Lung (tissue), 12 donors: ENCODE results near the gene KCTD11. TPM values are rescaled to one million over a fixed set of nuclear protein-coding genes. Genes with fewer than 3 reads are reported as not detected.

Source experiments
- ATAC-seq: fragments of 200-7000 bp; cut with Tn5 transposase; one replicate; pipeline ENCODE4 v1.9.1; 2020; ENCODE audit warnings: moderate number of reproducible peaks; ENCODE audit not compliant: insufficient read depth, low FRiP score
- DNase-seq, 3 donors: peaks; one replicate each; pipeline ENCODE4 v3.0.0-alpha.2; 2013 to 2017
- H3K27ac ChIP-seq, 2 donors: one replicate each; pipeline ENCODE4 v1.5.1; 2013; ENCODE audit warnings: mild to moderate bottlenecking in 2 of 2, moderate library complexity in 2 of 2, control low read depth in 1 of 2, inconsistent platforms in 1 of 2, low read depth in 1 of 2, low read length in 1 of 2
- H3K27me3 ChIP-seq, 3 donors: one replicate each; pipeline ENCODE4 v1.5.1; 2013; ENCODE audit warnings: low read length in 2 of 3; ENCODE audit not compliant: control insufficient read depth in 3 of 3, insufficient read depth in 3 of 3
- H3K36me3 ChIP-seq, 4 donors: one replicate each; pipeline ENCODE4 v1.5.1; 2013; ENCODE audit warnings: low read length in 4 of 4, mild to moderate bottlenecking in 1 of 4, moderate library complexity in 1 of 4; ENCODE audit not compliant: control insufficient read depth in 4 of 4, insufficient read depth in 4 of 4
- H3K4me1 ChIP-seq, 5 donors: one replicate each; pipeline ENCODE4 v1.5.1; 2013; ENCODE audit warnings: low read length in 5 of 5, mild to moderate bottlenecking in 2 of 5, moderate library complexity in 1 of 5; ENCODE audit not compliant: control insufficient read depth in 5 of 5, insufficient read depth in 5 of 5
- H3K4me3 ChIP-seq: one replicate; pipeline ENCODE4 v1.5.1; 2013; ENCODE audit warnings: mild to moderate bottlenecking, control low read depth, moderate library complexity
- H3K9ac ChIP-seq, 2 donors: one replicate each; pipeline ENCODE4 v1.5.1; 2013; ENCODE audit warnings: low read length in 2 of 2, control low read depth in 1 of 2; ENCODE audit not compliant: insufficient read depth in 1 of 2
- H3K9me3 ChIP-seq, 4 donors: one replicate each; pipeline ENCODE4 v1.5.1; 2013; ENCODE audit warnings: low read length in 3 of 4, mild to moderate bottlenecking in 1 of 4, moderate library complexity in 1 of 4; ENCODE audit not compliant: control insufficient read depth in 4 of 4, insufficient read depth in 3 of 4
- WGBS, 2 donors: extraction: QIAGEN DNeasy Blood & Tissue Kit; methylation state at CpG; one replicate each; pipeline ENCODE4 v1.1.7; 2013; 5-methylcytosine and 5-hydroxymethylcytosine counted together
- polyA plus RNA-seq, 2 donors: library from polyadenylated mRNA; stranded (reverse); fragments of 200-250 nt; gene quantifications; one replicate each; pipeline ENCODE4 v1.2.1, GENCODE V29; 2013
- total RNA-seq, 2 donors: library from RNA; depleted of rRNA in 1 of 2; stranded (reverse); fragments of >200 nt in 1 of 2; gene quantifications; one replicate each; pipeline ENCODE4 v1.2.1, GENCODE V29; 2014 to 2021
- TF ChIP-seq, protein P1 (sequence below): IDR thresholded peaks from 2 replicates; pipeline ENCODE4 v1.5.1; 2012; ENCODE audit warnings: mild to moderate bottlenecking; ENCODE audit errors: control extremely low read depth, extremely low read depth
- donor health status: control.
- donor health status: control.
- donor health status: Bipolar disorder and iron deficiency.
- donor health status: healthy.
- donor health status: DM: yes; HTN: yes; CAD: no.

Gene KCTD11
- total and polyA plus RNA-seq, 4 donors, result 5.9 to 14.9 (median 12.6) TPM

DNA sequence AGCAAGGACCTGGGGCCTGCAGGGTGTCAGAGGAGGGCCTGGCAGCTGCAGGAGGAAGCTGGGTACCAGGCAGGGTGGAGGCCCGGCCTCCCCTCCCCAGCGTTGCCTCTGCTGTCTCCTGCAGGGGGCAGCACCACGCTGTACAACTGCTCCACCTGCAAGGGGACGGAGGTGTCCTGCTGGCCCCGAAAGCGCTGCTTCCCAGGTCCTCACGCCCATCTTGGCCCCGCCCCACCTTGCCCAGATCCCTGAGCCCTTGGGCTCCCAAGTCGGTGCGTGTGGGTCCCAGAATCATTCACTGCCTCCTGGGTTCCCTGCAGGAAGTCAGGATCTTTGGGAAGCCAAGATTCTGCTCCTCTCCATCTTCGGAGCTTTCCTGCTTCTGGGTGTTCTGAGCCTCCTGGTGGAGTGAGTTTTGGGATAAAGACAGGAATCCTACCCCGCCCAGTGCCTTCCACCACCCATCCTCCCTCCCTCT lies 4.1 kb downstream of the KCTD11 start:
- TF ChIP-seq, protein P1, sequence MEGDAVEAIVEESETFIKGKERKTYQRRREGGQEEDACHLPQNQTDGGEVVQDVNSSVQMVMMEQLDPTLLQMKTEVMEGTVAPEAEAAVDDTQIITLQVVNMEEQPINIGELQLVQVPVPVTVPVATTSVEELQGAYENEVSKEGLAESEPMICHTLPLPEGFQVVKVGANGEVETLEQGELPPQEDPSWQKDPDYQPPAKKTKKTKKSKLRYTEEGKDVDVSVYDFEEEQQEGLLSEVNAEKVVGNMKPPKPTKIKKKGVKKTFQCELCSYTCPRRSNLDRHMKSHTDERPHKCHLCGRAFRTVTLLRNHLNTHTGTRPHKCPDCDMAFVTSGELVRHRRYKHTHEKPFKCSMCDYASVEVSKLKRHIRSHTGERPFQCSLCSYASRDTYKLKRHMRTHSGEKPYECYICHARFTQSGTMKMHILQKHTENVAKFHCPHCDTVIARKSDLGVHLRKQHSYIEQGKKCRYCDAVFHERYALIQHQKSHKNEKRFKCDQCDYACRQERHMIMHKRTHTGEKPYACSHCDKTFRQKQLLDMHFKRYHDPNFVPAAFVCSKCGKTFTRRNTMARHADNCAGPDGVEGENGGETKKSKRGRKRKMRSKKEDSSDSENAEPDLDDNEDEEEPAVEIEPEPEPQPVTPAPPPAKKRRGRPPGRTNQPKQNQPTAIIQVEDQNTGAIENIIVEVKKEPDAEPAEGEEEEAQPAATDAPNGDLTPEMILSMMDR, result peak; percentile 87
- peak; percentile 55 to 75 (median 68) for DNase-seq
- H3K4me1 ChIP-seq, result peaks cover 0 to 27% (median 10%) of the 10 kb centered on the region in 5 donors
- no peaks in the 10 kb centered on the region for H3K27me3 ChIP-seq
- no peaks in the 10 kb centered on the region for H3K36me3 ChIP-seq
- no peaks in the 10 kb centered on the region for H3K9me3 ChIP-seq
- WGBS, 2 donors, result 10 to 12% methylated on average over 12 of the region's 12 CpGs
- ATAC-seq, result peak; percentile 49
- H3K4me3 ChIP-seq, result no peak overlapping the region
- no peak overlapping the region for H3K9ac ChIP-seq
- H3K27ac ChIP-seq, result no peak overlapping the region

DNA sequence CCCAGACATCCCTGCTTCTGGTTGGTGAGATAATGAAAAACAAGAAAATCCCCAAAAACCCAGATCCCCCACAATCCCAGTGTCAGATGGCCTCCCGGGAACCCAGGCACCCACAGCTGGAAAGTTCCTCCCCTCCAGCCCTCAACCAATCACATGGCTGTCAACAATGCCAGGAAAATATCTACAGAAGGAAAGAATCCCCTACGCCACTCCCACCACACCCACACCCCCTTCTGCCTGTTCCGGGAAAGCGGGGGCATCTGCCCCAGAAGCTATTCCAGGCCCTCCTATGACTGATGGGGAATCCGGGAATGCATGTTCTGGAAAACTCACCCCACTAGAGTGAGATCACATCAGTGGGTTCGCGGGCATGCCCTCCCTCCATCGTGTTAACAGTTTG lies 4.8 kb downstream of the KCTD11 start:
- H3K27me3 ChIP-seq, result no peaks in the 10 kb centered on the region
- no peak overlapping the region for H3K4me3 ChIP-seq
- DNase-seq (no peak), ATAC-seq (no peak)
- TF ChIP-seq, protein P1, result no peak
- no peaks in the 10 kb centered on the region for H3K9me3 ChIP-seq
- no peak overlapping the region for H3K9ac ChIP-seq
- no peak overlapping the region for H3K27ac ChIP-seq
- H3K36me3 ChIP-seq, result no peaks in the 10 kb centered on the region
- WGBS, 2 donors, result 61 to 73% methylated on average over 8 of the region's 8 CpGs
- peaks cover 0 to 27% (median 10%) of the 10 kb centered on the region in 5 donors for H3K4me1 ChIP-seq

DNA sequence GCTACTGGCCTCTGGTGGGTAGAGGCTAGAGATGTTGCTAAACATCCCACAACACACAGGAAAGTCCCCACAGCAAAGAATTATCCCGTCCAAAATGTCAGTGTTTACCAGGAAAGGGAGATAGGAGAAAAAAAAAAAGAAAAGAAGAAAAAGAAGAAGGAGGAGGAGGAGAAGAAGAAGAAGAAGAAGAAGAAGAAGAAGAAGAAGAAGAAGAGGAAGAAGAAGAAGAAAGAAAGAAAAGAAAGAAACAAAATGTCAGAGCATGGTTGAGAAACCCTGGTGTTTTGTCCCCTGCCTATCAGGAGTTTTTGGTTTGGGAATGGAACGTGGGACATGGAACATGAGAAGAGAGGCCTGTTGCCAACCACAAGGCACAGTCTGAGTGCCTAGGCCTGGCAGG lies 5.4 kb downstream of the KCTD11 start:
- no peak overlapping the region for H3K4me3 ChIP-seq
- TF ChIP-seq, protein P1, result no peak
- ATAC-seq (no peak), DNase-seq (no peak)
- no peaks in the 10 kb centered on the region for H3K9me3 ChIP-seq
- H3K4me1 ChIP-seq, result peaks cover 0 to 25% (median 10%) of the 10 kb centered on the region in 5 donors
- no peaks in the 10 kb centered on the region for H3K27me3 ChIP-seq
- 61% methylated on average over 2 of the region's 2 CpGs for WGBS, 2 donors
- no peak overlapping the region for H3K27ac ChIP-seq
- no peaks in the 10 kb centered on the region for H3K36me3 ChIP-seq
- H3K9ac ChIP-seq, result no peak overlapping the region

DNA sequence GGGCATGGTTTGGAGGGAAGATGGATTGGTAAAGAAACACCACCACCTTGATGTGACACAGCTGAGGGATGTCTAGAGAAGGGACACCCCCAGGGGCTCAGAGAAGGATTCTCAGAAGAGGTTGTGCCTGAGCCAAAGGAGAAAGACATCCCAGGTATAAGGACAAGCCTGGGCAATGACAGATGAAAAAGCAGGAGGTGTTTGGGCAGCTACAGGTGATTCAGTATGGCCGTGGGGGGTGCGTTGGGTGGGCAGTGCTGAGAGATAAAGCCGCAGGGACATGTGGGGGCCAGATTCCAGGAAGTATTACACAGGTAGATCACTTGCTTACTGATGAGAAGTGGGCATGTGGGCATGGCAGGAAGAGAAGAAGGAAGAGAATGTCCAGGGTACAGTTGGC lies 9.9 kb downstream of the KCTD11 start:
- no peak overlapping the region for H3K27ac ChIP-seq

More for the DNA sequence above, 9.9 kb downstream of the KCTD11 start:
- Histone ChIP-seq H3K36me3 (no peaks in the 10 kb centered on the region), H3K27me3 (no peaks in the 10 kb centered on the region), H3K4me3 (no peak overlapping the region), H3K9ac (no peak overlapping the region), H3K9me3 (no peaks in the 10 kb centered on the region), H3K4me1 (no peaks in the 10 kb centered on the region)
- ATAC-seq (no peak), DNase-seq (no peak)
- 60 to 90% methylated on average over 3 of the region's 3 CpGs for WGBS, 2 donors
- TF ChIP-seq, protein P1, result no peak
